Measurements from ENCODE around the gene SLC39A3.

Gene SLC39A3

GRCh38 chr19:2732157-2732725 is 7.6 kb downstream of the SLC39A3 start:
- Histone ChIP-seq H3K9me3 (ENCODE audit: control insufficient read depth, low read length) (no peaks in the 10 kb centered on the region), H3K4me1 (ENCODE audit: control insufficient read depth, insufficient read depth, low read length, poor library complexity, severe bottlenecking) (no peaks in the 10 kb centered on the region), H3K4me3 (ENCODE audit: insufficient read depth, low read depth, low read length, poor library complexity, severe bottlenecking) (no peak overlapping the region), H3K27ac (ENCODE audit: insufficient read depth, low read length, poor library complexity, severe bottlenecking) (no peak overlapping the region), H3K27me3 (replicated peaks; ENCODE audit: control insufficient read depth, insufficient read depth, low read length, poor library complexity, severe bottlenecking) (no peaks in the 10 kb centered on the region), H3K36me3 (ENCODE audit: control insufficient read depth, insufficient read depth, low read length) (peaks cover 20% of the 10 kb centered on the region)
- DNase-seq, result no peak

GRCh38 chr19:2731181-2731995 is 8.4 kb downstream of the SLC39A3 start:
- Histone ChIP-seq H3K36me3 (ENCODE audit: control insufficient read depth, insufficient read depth, low read length) (peaks cover 13% of the 10 kb centered on the region), H3K4me3 (ENCODE audit: insufficient read depth, low read depth, low read length, poor library complexity, severe bottlenecking) (no peak overlapping the region), H3K9me3 (ENCODE audit: control insufficient read depth, low read length) (no peaks in the 10 kb centered on the region), H3K4me1 (ENCODE audit: control insufficient read depth, insufficient read depth, low read length, poor library complexity, severe bottlenecking) (no peaks in the 10 kb centered on the region), H3K27me3 (replicated peaks; ENCODE audit: control insufficient read depth, insufficient read depth, low read length, poor library complexity, severe bottlenecking) (no peaks in the 10 kb centered on the region), H3K27ac (ENCODE audit: insufficient read depth, low read length, poor library complexity, severe bottlenecking) (no peak overlapping the region)
- no peak for DNase-seq

- Histone ChIP-seq H3K4me3 (ENCODE audit: insufficient read depth, low read depth, low read length, poor library complexity, severe bottlenecking) (no peak overlapping the region), H3K9me3 (ENCODE audit: control insufficient read depth, low read length) (no peaks in the 10 kb centered on the region), H3K27ac (ENCODE audit: insufficient read depth, low read length, poor library complexity, severe bottlenecking) (no peak overlapping the region), H3K27me3 (replicated peaks; ENCODE audit: control insufficient read depth, insufficient read depth, low read length, poor library complexity, severe bottlenecking) (no peaks in the 10 kb centered on the region), H3K36me3 (ENCODE audit: control insufficient read depth, insufficient read depth, low read length) (peaks cover 6% of the 10 kb centered on the region), H3K4me1 (ENCODE audit: control insufficient read depth, insufficient read depth, low read length, poor library complexity, severe bottlenecking) (no peaks in the 10 kb centered on the region)
- DNase-seq, result no peak
These were observed 9.6 kb downstream of the SLC39A3 start for GRCh38 chr19:2729943-2730818.

GRCh38 chr19:2728783-2729387 is 10.9 kb downstream of the SLC39A3 start:
- H3K4me3 ChIP-seq (ENCODE audit: insufficient read depth, low read depth, low read length, poor library complexity, severe bottlenecking), result no peak overlapping the region
- H3K36me3 ChIP-seq (ENCODE audit: control insufficient read depth, insufficient read depth, low read length), result no peaks in the 10 kb centered on the region
- peaks cover 3% of the 10 kb centered on the region for H3K27me3 ChIP-seq (replicated peaks; ENCODE audit: control insufficient read depth, insufficient read depth, low read length, poor library complexity, severe bottlenecking)
- no peaks in the 10 kb centered on the region for H3K9me3 ChIP-seq (ENCODE audit: control insufficient read depth, low read length)
- H3K27ac ChIP-seq (ENCODE audit: insufficient read depth, low read length, poor library complexity, severe bottlenecking), result no peak overlapping the region
- DNase-seq, result no peak
- H3K4me1 ChIP-seq (ENCODE audit: control insufficient read depth, insufficient read depth, low read length, poor library complexity, severe bottlenecking), result no peaks in the 10 kb centered on the region

GRCh38 chr19:2727640-2727944 is 12.2 kb downstream of the SLC39A3 start:
- DNase-seq, result no peak
- no peaks in the 10 kb centered on the region for H3K9me3 ChIP-seq (ENCODE audit: control insufficient read depth, low read length)
- H3K27me3 ChIP-seq (replicated peaks; ENCODE audit: control insufficient read depth, insufficient read depth, low read length, poor library complexity, severe bottlenecking), result peaks cover 3% of the 10 kb centered on the region
- no peaks in the 10 kb centered on the region for H3K36me3 ChIP-seq (ENCODE audit: control insufficient read depth, insufficient read depth, low read length)
- no peak overlapping the region for H3K4me3 ChIP-seq (ENCODE audit: insufficient read depth, low read depth, low read length, poor library complexity, severe bottlenecking)
- no peaks in the 10 kb centered on the region for H3K4me1 ChIP-seq (ENCODE audit: control insufficient read depth, insufficient read depth, low read length, poor library complexity, severe bottlenecking)
- no peak overlapping the region for H3K27ac ChIP-seq (ENCODE audit: insufficient read depth, low read length, poor library complexity, severe bottlenecking)

- Histone ChIP-seq H3K9me3 (ENCODE audit: control insufficient read depth, low read length) (no peaks in the 10 kb centered on the region), H3K4me3 (ENCODE audit: insufficient read depth, low read depth, low read length, poor library complexity, severe bottlenecking) (no peak overlapping the region), H3K4me1 (ENCODE audit: control insufficient read depth, insufficient read depth, low read length, poor library complexity, severe bottlenecking) (no peaks in the 10 kb centered on the region), H3K36me3 (ENCODE audit: control insufficient read depth, insufficient read depth, low read length) (no peaks in the 10 kb centered on the region), H3K27me3 (replicated peaks; ENCODE audit: control insufficient read depth, insufficient read depth, low read length, poor library complexity, severe bottlenecking) (peaks cover 4% of the 10 kb centered on the region), H3K27ac (ENCODE audit: insufficient read depth, low read length, poor library complexity, severe bottlenecking) (no peak overlapping the region)
- DNase-seq, result no peak
These were observed 12.7 kb downstream of the SLC39A3 start for GRCh38 chr19:2726904-2727639.

GRCh38 chr19:2726160-2726855 is 13.5 kb downstream of the SLC39A3 start:
- H3K9me3 ChIP-seq (ENCODE audit: control insufficient read depth, low read length), result no peaks in the 10 kb centered on the region
- H3K36me3 ChIP-seq (ENCODE audit: control insufficient read depth, insufficient read depth, low read length), result no peaks in the 10 kb centered on the region
- peaks cover 10% of the 10 kb centered on the region for H3K27me3 ChIP-seq (replicated peaks; ENCODE audit: control insufficient read depth, insufficient read depth, low read length, poor library complexity, severe bottlenecking)
- H3K27ac ChIP-seq (ENCODE audit: insufficient read depth, low read length, poor library complexity, severe bottlenecking), result no peak overlapping the region
- DNase-seq, result no peak
- H3K4me1 ChIP-seq (ENCODE audit: control insufficient read depth, insufficient read depth, low read length, poor library complexity, severe bottlenecking), result peaks cover 4% of the 10 kb centered on the region
- H3K4me3 ChIP-seq (ENCODE audit: insufficient read depth, low read depth, low read length, poor library complexity, severe bottlenecking), result no peak overlapping the region

- DNase-seq, result no peak
- no peak overlapping the region for H3K4me3 ChIP-seq (ENCODE audit: insufficient read depth, low read depth, low read length, poor library complexity, severe bottlenecking)
- peaks cover 25% of the 10 kb centered on the region for H3K27me3 ChIP-seq (replicated peaks; ENCODE audit: control insufficient read depth, insufficient read depth, low read length, poor library complexity, severe bottlenecking)
- no peaks in the 10 kb centered on the region for H3K36me3 ChIP-seq (ENCODE audit: control insufficient read depth, insufficient read depth, low read length)
- peaks cover 10% of the 10 kb centered on the region for H3K4me1 ChIP-seq (ENCODE audit: control insufficient read depth, insufficient read depth, low read length, poor library complexity, severe bottlenecking)
- no peaks in the 10 kb centered on the region for H3K9me3 ChIP-seq (ENCODE audit: control insufficient read depth, low read length)
- H3K27ac ChIP-seq (ENCODE audit: insufficient read depth, low read length, poor library complexity, severe bottlenecking), result no peak overlapping the region
These were observed 15.7 kb downstream of the SLC39A3 start for GRCh38 chr19:2724148-2724557.

GRCh38 chr19:2723747-2724146 is 16.1 kb downstream of the SLC39A3 start:
- H3K27ac ChIP-seq (ENCODE audit: insufficient read depth, low read length, poor library complexity, severe bottlenecking), result no peak overlapping the region
- H3K9me3 ChIP-seq (ENCODE audit: control insufficient read depth, low read length), result no peaks in the 10 kb centered on the region
- H3K4me1 ChIP-seq (ENCODE audit: control insufficient read depth, insufficient read depth, low read length, poor library complexity, severe bottlenecking), result peaks cover 10% of the 10 kb centered on the region
- no peak overlapping the region for H3K4me3 ChIP-seq (ENCODE audit: insufficient read depth, low read depth, low read length, poor library complexity, severe bottlenecking)
- no peak for DNase-seq
- no peaks in the 10 kb centered on the region for H3K36me3 ChIP-seq (ENCODE audit: control insufficient read depth, insufficient read depth, low read length)
- peaks cover 25% of the 10 kb centered on the region for H3K27me3 ChIP-seq (replicated peaks; ENCODE audit: control insufficient read depth, insufficient read depth, low read length, poor library complexity, severe bottlenecking)
